Measurements from ENCODE around the gene PTPRU. TPM values are rescaled to one million over a fixed set of nuclear protein-coding genes. Genes with fewer than 3 reads are reported as not detected.

Gene PTPRU
- 19.5 TPM for total RNA-seq

- DNase-seq (ENCODE audit: low spot score) = peak; percentile 89
- peak; percentile 84 for ATAC-seq
Observed at GRCh38 chr1:29235955-29236711, at the start of gene PTPRU. Gene PTPRU, plus strand, starts transcription at chr1:29236522. Its CDS starts 123 bp downstream, at chr1:29236645.

- no peak for DNase-seq (ENCODE audit: low spot score)
- ATAC-seq = no peak
Observed at GRCh38 chr1:29186707-29187106, 49.6 kb upstream of the PTPRU start.

GRCh38 chr1:29190718-29191117 is 45.6 kb upstream of the PTPRU start:
- no peak for ATAC-seq
- no peak for DNase-seq (ENCODE audit: low spot score)

- DNase-seq (ENCODE audit: low spot score) = no peak
- ATAC-seq = no peak
Observed at GRCh38 chr1:29193879-29194455, 42.4 kb upstream of the PTPRU start.

GRCh38 chr1:29195881-29196291 is 40.4 kb upstream of the PTPRU start:
- peak; percentile 75 for DNase-seq (ENCODE audit: low spot score)
- peak; percentile 78 for ATAC-seq

- ATAC-seq = no peak
Observed at GRCh38 chr1:29196863-29197589, 39.3 kb upstream of the PTPRU start.

GRCh38 chr1:29197590-29197924 is 38.8 kb upstream of the PTPRU start:
- peak; percentile 90 for ATAC-seq
- DNase-seq (ENCODE audit: low spot score) = no peak

More at GRCh38 chr1:29196863-29197589, 39.3 kb upstream of the PTPRU start:
- DNase-seq (ENCODE audit: low spot score) = no peak

- ATAC-seq (no peak), DNase-seq (ENCODE audit: low spot score) (no peak)
Observed at GRCh38 chr1:29197993-29198392, 38.3 kb upstream of the PTPRU start.

GRCh38 chr1:29200906-29201594 is 35.3 kb upstream of the PTPRU start:
- ATAC-seq (no peak), DNase-seq (ENCODE audit: low spot score) (no peak)

- no peak for DNase-seq (ENCODE audit: low spot score)
- ATAC-seq = no peak
Observed at GRCh38 chr1:29201595-29202051, 34.7 kb upstream of the PTPRU start.

- ATAC-seq = no peak
Observed at GRCh38 chr1:29202053-29202452, 34.3 kb upstream of the PTPRU start.

GRCh38 chr1:29202584-29203340 is 33.6 kb upstream of the PTPRU start:
- DNase-seq (ENCODE audit: low spot score) (peak; percentile 89), ATAC-seq (peak; percentile 98)

More at GRCh38 chr1:29202053-29202452, 34.3 kb upstream of the PTPRU start:
- DNase-seq (ENCODE audit: low spot score) = no peak

GRCh38 chr1:29208442-29208841 is 27.9 kb upstream of the PTPRU start:
- ATAC-seq = no peak
- DNase-seq (ENCODE audit: low spot score) = no peak

GRCh38 chr1:29209173-29209572 is 27.1 kb upstream of the PTPRU start:
- DNase-seq (ENCODE audit: low spot score) = no peak
- no peak for ATAC-seq

GRCh38 chr1:29210278-29211085 is 25.8 kb upstream of the PTPRU start:
- DNase-seq (ENCODE audit: low spot score) = no peak
- ATAC-seq = no peak

GRCh38 chr1:29211086-29212030 is 25.0 kb upstream of the PTPRU start:
- ATAC-seq (no peak), DNase-seq (ENCODE audit: low spot score) (no peak)

- DNase-seq (ENCODE audit: low spot score) = no peak
- ATAC-seq = no peak
Observed at GRCh38 chr1:29213055-29213454, 23.3 kb upstream of the PTPRU start.

GRCh38 chr1:29217633-29218032 is 18.7 kb upstream of the PTPRU start:
- DNase-seq (ENCODE audit: low spot score) = no peak
- ATAC-seq = no peak

GRCh38 chr1:29218223-29218622 is 18.1 kb upstream of the PTPRU start:
- no peak for ATAC-seq
- DNase-seq (ENCODE audit: low spot score) = no peak

Measured in left lobe of liver (tissue), 2 donors.